Measurements from ENCODE around the gene ARHGAP24. TPM values are rescaled to one million over a fixed set of nuclear protein-coding genes. Genes with fewer than 3 reads are reported as not detected.

Gene ARHGAP24
- total and polyA plus RNA-seq, 10 of the 15 experiments (the other 5 are each of a cell fraction or from before 2014, with no cell fraction given) = 0.10 to 4.2 (median 0.52) TPM

DNA sequence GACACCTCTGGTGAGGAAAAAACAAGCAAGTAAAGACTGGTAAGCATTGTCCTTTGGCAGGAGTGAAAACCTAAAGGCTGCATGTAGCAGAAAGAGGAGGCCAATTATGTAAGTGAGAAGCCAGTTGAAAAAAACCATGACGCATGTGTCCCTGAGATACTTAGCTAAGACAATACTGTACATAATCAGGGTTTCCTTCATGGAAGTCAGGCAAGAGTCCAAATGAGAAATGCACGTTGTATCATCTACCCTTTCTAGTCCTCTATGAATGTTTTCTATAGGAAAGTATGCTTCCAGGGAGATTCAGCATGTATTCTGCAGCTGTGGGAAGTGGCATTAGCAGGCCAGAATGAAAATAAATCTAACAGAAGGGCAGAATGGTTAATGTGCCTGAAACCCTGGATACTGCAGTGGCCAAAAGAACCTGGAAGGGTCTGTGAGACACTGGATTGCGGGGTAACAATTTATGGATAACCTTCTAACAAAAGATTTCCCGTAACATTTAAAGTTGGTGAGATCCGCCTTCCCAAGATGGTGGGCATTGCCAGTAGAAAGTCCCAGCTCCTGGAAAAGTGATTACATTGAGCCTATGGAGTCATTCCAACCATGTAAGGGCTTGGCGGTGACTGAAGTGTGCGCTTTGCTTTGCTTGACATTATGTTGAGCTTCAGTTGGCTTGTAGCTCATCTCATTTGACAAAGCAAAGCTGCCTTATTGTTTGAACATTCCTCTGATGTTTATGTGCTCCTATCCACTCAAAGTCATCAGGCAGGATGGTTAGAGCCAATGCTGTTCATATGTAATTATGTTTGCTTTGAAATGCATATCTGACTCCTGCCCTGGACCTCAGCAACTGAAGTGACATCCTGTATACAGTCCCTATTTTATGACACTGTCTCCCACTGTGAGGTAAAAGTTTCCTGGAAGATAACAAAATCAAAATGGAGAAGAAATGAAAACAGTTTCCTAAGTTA lies 200.4 kb downstream of the ARHGAP24 start:
- in situ Hi-C loops (cut with MboI) (no loop called here), intact Hi-C loops (cut with micrococcal nuclease; ENCODE audit: unreplicated experiment) (no loop called here)
- ChIA-PET CTCF (no interaction called here), POLR2A (no interaction called here), SMC1A (ENCODE audit: uncharacterized antibody, unreplicated experiment) (interaction anchor here (1.0 to 1.2 kb wide), 2 partner anchors 41 to 131 kb away, joined by 3 read pairs; no protein-coding TSS in a partner anchor), RAD21 (ENCODE audit: unreplicated experiment) (no interaction called here)
- Histone ChIP-seq H4K20me1 (ENCODE audit: control insufficient read depth, insufficient read depth) (no peaks in the 10 kb centered on the region), H3K9ac (ENCODE audit: control insufficient read depth, insufficient read depth, low read length) (no peak overlapping the region), H3K4me2 (ENCODE audit: control insufficient read depth, insufficient read depth) (no peak overlapping the region), H3K79me2 (ENCODE audit: control insufficient read depth, insufficient read depth, low read length) (no peaks in the 10 kb centered on the region), H3K27ac (ENCODE audit: control insufficient read depth, insufficient read depth) (no peak overlapping the region), H2AFZ (ENCODE audit: control insufficient read depth, low read depth, low read length) (no peak overlapping the region), H3K4me3 (no peak overlapping the region), H3K27me3 (replicated peaks in 1 of 2; ENCODE audit: control insufficient read depth in 2 of 2, insufficient read depth in 2 of 2, low read length in 1 of 2) (no peaks in the 10 kb centered on the region), H3K9me3 (replicated peaks; ENCODE audit: control insufficient read depth, insufficient read depth, low read length) (peaks cover 2% of the 10 kb centered on the region; the same call in 2 of the 3 replicates), H3K4me1 (ENCODE audit: control insufficient read depth, insufficient read depth, low read length) (peaks cover 9% of the 10 kb centered on the region; the same call in 1 of the 2 replicates), H3K36me3 (ENCODE audit: control insufficient read depth in 2 of 2, insufficient read depth in 2 of 2, low read length in 1 of 2) (no peaks in the 10 kb centered on the region)
- FAIRE-seq = no peak
- ATAC-seq = no peak
- BruUV-seq (replicated peaks) = no TSS peak
- DNase-seq (ENCODE audit: low read depth, low spot score) = no peak
- TF ChIP-seq EGR1 (IDR thresholded peaks at IDR 0.05; ENCODE audit: borderline replicate concordance in 1 of 2, low read depth in 2 of 2, low read length in 2 of 2) (no peak), KLF5 (IDR thresholded peaks at IDR 0.05; ENCODE audit: partially characterized antibody) (no peak), HDAC6 (IDR thresholded peaks at IDR 0.05; ENCODE audit: unreplicated experiment) (no peak), TCF7 (IDR thresholded peaks at IDR 0.05; ENCODE audit: borderline replicate concordance) (no peak), MTA2 (IDR thresholded peaks at IDR 0.05; ENCODE audit: low read depth) (no peak), WRNIP1 (IDR thresholded peaks at IDR 0.05; ENCODE audit: borderline replicate concordance, low read depth, low read length) (no peak), STAT1 (conservative IDR thresholded peaks at IDR 0.05) (no peak), EED (IDR thresholded peaks at IDR 0.05; ENCODE audit: low read depth) (no peak), SIN3A (IDR thresholded peaks at IDR 0.05; ENCODE audit: low read depth, low read length) (no peak), HCFC1 (IDR thresholded peaks at IDR 0.05; ENCODE audit: low read length) (no peak), ESRRA (IDR thresholded peaks at IDR 0.05; ENCODE audit: low read length) (no peak), CBX3 (IDR thresholded peaks at IDR 0.05; ENCODE audit: borderline replicate concordance, low read depth) (no peak), NRF1 (conservative IDR thresholded peaks at IDR 0.05; ENCODE audit: low read depth, low read length) (no peak)
- TF ChIP-seq, protein P1, sequence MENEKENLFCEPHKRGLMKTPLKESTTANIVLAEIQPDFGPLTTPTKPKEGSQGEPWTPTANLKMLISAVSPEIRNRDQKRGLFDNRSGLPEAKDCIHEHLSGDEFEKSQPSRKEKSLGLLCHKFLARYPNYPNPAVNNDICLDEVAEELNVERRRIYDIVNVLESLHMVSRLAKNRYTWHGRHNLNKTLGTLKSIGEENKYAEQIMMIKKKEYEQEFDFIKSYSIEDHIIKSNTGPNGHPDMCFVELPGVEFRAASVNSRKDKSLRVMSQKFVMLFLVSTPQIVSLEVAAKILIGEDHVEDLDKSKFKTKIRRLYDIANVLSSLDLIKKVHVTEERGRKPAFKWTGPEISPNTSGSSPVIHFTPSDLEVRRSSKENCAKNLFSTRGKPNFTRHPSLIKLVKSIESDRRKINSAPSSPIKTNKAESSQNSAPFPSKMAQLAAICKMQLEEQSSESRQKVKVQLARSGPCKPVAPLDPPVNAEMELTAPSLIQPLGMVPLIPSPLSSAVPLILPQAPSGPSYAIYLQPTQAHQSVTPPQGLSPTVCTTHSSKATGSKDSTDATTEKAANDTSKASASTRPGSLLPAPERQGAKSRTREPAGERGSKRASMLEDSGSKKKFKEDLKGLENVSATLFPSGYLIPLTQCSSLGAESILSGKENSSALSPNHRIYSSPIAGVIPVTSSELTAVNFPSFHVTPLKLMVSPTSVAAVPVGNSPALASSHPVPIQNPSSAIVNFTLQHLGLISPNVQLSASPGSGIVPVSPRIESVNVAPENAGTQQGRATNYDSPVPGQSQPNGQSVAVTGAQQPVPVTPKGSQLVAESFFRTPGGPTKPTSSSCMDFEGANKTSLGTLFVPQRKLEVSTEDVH (IDR thresholded peaks at IDR 0.05; ENCODE audit: low read depth, partially characterized antibody) = no peak
- TF ChIP-seq, protein P2, sequence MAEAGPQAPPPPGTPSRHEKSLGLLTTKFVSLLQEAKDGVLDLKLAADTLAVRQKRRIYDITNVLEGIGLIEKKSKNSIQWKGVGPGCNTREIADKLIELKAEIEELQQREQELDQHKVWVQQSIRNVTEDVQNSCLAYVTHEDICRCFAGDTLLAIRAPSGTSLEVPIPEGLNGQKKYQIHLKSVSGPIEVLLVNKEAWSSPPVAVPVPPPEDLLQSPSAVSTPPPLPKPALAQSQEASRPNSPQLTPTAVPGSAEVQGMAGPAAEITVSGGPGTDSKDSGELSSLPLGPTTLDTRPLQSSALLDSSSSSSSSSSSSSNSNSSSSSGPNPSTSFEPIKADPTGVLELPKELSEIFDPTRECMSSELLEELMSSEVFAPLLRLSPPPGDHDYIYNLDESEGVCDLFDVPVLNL (IDR thresholded peaks at IDR 0.05; ENCODE audit: low read depth, low read length) = no peak
- WGBS (ENCODE audit: insufficient coverage, insufficient replicate concordance, low lambda C conversion rate, missing lambda C conversion rate) = 89% methylated on average over 7 of the region's 7 CpGs
